HepG2 (cell line): ENCODE measurements around the gene RPAP3. TPM values are rescaled to one million over a fixed set of nuclear protein-coding genes. Genes with fewer than 3 reads are reported as not detected.
A peak's percentile ranks its signal among the peaks of the same experiment; 100 is the strongest.

ENCODE experiments used
- DR1 ChIP-seq: sonication (generic); formaldehyde crosslinking; IDR thresholded peaks from 2 replicates; pipeline ENCODE4 v1.8.0; 2021; ENCODE audit warnings: mild to moderate bottlenecking, missing genetic modification reagents, inconsistent platforms
- EHMT2 ChIP-seq: fragments of 200-600 bp; sonication (generic); IDR thresholded peaks from 2 replicates; pipeline ENCODE4 v1.7.0; 2017; ENCODE audit warnings: antibody characterized with exemption, low read depth, low read length, borderline replicate concordance
- FOXC1 ChIP-seq: sonication (generic); formaldehyde crosslinking; IDR thresholded peaks from 2 replicates; pipeline ENCODE4 v1.8.0; 2022; ENCODE audit warnings: mild to moderate bottlenecking, missing genetic modification reagents, borderline replicate concordance
- MBNL3 ChIP-seq: fragments of 250-450 bp; sonication (Bioruptor Pico); conservative IDR thresholded peaks from 2 replicates; pipeline ENCODE4 v1.8.0; 2022; ENCODE audit warnings: mild to moderate bottlenecking, inconsistent platforms
- NAIF1 ChIP-seq: sonication (generic); formaldehyde crosslinking; IDR thresholded peaks from 2 replicates; pipeline ENCODE4 v1.5.0; 2020; ENCODE audit warnings: mild to moderate bottlenecking, missing genetic modification reagents, borderline replicate concordance
- SP1 ChIP-seq, 2 experiments: fragments of 450-650 bp in 1 of 2; sonication (generic) in 1 of 2; formaldehyde crosslinking in 1 of 2; IDR thresholded peaks; 2 replicates each; pipeline versions ENCODE4 v1.4.0 to v1.6.1; 2016 to 2020; ENCODE audit warnings: missing genetic modification reagents in 1 of 2
- YEATS2 ChIP-seq: sonication (generic); formaldehyde crosslinking; IDR thresholded peaks from 2 replicates; pipeline ENCODE4 v1.4.0; 2020; ENCODE audit warnings: missing genetic modification reagents, borderline replicate concordance
- ZMAT3 ChIP-seq: sonication (generic); formaldehyde crosslinking; conservative IDR thresholded peaks from 2 replicates; pipeline ENCODE4 v1.7.0; 2021; ENCODE audit warnings: missing genetic modification reagents
- ZNF17 ChIP-seq: sonication (generic); formaldehyde crosslinking; IDR thresholded peaks from 2 replicates; pipeline ENCODE4 v1.5.0; 2020; ENCODE audit warnings: mild to moderate bottlenecking, missing genetic modification reagents
- ZNF296 ChIP-seq: sonication (generic); formaldehyde crosslinking; conservative IDR thresholded peaks from 2 replicates; pipeline ENCODE4 v1.5.0; 2020; ENCODE audit warnings: mild to moderate bottlenecking, missing genetic modification reagents
- ZNF589 ChIP-seq: sonication (generic); formaldehyde crosslinking; conservative IDR thresholded peaks from 2 replicates; pipeline ENCODE4 v1.8.0; 2022; ENCODE audit warnings: mild to moderate bottlenecking, moderate library complexity, missing genetic modification reagents
- ZNF839 ChIP-seq: sonication (generic); formaldehyde crosslinking; IDR thresholded peaks from 2 replicates; pipeline ENCODE4 v1.4.0; 2020; ENCODE audit warnings: missing genetic modification reagents, mild to moderate bottlenecking, borderline replicate concordance
- polyA plus RNA-seq, 8 experiments: library from polyadenylated mRNA; depleted of rRNA in 3 of 8; stranded (reverse) in 7 of 8; unstranded in 1 of 8; fragments of >200 nt; fragmentation: Illumina TruSeq in 4 of 8; extraction: Trizol in 4 of 8; gene quantifications; 2 replicates each; pipeline versions ENCODE4 v1.2.1 to v1.2.3, GENCODE V29; 2011 to 2016; ENCODE audit warnings: low read depth in 4 of 8, missing spikeins in 1 of 8, mixed read lengths in 1 of 8; ENCODE audit not compliant: insufficient read depth in 1 of 8
- total RNA-seq, 5 experiments: library from RNA; depleted of rRNA; stranded (reverse); fragments of >200 nt; fragmentation: Illumina TruSeq; extraction: Trizol; gene quantifications; 2 replicates each; pipeline ENCODE4 v1.2.3, GENCODE V29; 2016; ENCODE audit warnings: low read depth in 1 of 5
- TF ChIP-seq, protein P1 (sequence below), 2 experiments: sonication (generic) in 1 of 2; formaldehyde crosslinking in 1 of 2; IDR thresholded peaks; 2 replicates each; pipeline versions ENCODE4 v1.4.0 to v1.6.1; 2016 to 2020; ENCODE audit warnings: borderline replicate concordance in 1 of 2, low read depth in 1 of 2, mild to moderate bottlenecking in 1 of 2, missing genetic modification reagents in 1 of 2
- TF ChIP-seq, protein P2 (sequence below): sonication (generic); formaldehyde crosslinking; IDR thresholded peaks from 2 replicates; pipeline ENCODE4 v1.9.0; 2021; ENCODE audit warnings: missing genetic modification reagents, borderline replicate concordance
- TF ChIP-seq, protein P3 (sequence below): fragments of 450-650 bp; IDR thresholded peaks from 2 replicates; pipeline ENCODE4 v1.6.1; 2017
- TF ChIP-seq, protein P4 (sequence below): sonication (generic); formaldehyde crosslinking; IDR thresholded peaks from 2 replicates; pipeline ENCODE4 v1.4.0; 2020; ENCODE audit warnings: missing genetic modification reagents, borderline replicate concordance

RPAP3 gene
- total and polyA plus RNA-seq, 2 of the 13 experiments (the other 11 are each of a cell fraction or from before 2014, with no cell fraction given): 8.8 to 32.8 TPM

DNA sequence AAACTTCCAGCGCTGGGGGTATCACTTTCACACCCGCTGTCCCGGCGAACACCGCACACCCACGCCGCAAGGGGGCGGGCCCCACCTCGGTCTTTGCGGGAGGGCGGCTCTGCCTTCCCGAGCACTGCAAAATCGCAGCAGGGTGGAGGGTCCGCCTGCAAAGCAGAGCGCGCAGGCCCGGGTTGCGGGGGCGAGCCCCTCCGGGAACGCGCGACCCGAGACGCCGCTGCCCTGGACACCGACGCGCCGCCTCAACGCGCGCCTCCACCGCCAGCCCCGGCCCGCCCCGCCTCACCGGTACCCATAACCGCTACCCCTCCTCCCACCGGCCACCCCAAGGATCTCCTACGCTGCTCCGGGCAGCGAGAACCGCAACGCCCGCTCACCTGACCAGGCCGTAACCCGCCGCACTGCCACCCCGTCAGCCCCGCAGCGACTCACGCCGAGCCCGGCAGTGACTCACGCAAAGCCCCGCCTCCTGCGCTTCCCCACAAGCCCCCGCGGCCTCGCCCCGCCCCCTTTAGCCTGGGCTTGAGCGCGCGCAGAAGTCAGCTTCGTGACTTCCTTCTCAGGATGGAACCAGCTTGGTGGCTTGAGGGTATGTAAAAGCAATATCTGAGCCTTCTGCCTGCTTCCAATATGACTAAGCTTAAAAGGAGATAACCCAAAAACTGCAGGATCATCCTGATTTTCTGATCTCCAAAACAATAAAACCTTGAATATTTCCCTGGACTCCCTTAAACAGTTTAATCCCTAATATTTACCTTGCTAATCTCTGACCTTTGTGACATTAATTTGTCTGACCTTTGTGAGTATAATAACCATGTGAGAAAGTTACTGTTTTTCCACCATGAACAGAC is at the start of gene RPAP3 (continued):
- TF ChIP-seq, protein P1, sequence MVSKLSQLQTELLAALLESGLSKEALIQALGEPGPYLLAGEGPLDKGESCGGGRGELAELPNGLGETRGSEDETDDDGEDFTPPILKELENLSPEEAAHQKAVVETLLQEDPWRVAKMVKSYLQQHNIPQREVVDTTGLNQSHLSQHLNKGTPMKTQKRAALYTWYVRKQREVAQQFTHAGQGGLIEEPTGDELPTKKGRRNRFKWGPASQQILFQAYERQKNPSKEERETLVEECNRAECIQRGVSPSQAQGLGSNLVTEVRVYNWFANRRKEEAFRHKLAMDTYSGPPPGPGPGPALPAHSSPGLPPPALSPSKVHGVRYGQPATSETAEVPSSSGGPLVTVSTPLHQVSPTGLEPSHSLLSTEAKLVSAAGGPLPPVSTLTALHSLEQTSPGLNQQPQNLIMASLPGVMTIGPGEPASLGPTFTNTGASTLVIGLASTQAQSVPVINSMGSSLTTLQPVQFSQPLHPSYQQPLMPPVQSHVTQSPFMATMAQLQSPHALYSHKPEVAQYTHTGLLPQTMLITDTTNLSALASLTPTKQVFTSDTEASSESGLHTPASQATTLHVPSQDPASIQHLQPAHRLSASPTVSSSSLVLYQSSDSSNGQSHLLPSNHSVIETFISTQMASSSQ (IDR thresholded peaks at IDR 0.05; ENCODE audit: low read depth): no peak
- TF ChIP-seq, protein P1 (CRISPR knock-in tag; IDR thresholded peaks at IDR 0.05; ENCODE audit: borderline replicate concordance): peak; percentile 62; the same call in 1 of the 2 replicates
- TF ChIP-seq, protein P2, sequence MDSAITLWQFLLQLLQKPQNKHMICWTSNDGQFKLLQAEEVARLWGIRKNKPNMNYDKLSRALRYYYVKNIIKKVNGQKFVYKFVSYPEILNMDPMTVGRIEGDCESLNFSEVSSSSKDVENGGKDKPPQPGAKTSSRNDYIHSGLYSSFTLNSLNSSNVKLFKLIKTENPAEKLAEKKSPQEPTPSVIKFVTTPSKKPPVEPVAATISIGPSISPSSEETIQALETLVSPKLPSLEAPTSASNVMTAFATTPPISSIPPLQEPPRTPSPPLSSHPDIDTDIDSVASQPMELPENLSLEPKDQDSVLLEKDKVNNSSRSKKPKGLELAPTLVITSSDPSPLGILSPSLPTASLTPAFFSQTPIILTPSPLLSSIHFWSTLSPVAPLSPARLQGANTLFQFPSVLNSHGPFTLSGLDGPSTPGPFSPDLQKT (CRISPR knock-in tag): no peak
- TF ChIP-seq FOXC1 (CRISPR knock-in tag): peak; percentile 40; the same call in 1 of the 2 replicates
- no peak for TF ChIP-seq SP1 (IDR thresholded peaks at IDR 0.05)
- peak; percentile 82 for TF ChIP-seq SP1 (CRISPR knock-in tag; IDR thresholded peaks at IDR 0.05)
- TF ChIP-seq, protein P3, sequence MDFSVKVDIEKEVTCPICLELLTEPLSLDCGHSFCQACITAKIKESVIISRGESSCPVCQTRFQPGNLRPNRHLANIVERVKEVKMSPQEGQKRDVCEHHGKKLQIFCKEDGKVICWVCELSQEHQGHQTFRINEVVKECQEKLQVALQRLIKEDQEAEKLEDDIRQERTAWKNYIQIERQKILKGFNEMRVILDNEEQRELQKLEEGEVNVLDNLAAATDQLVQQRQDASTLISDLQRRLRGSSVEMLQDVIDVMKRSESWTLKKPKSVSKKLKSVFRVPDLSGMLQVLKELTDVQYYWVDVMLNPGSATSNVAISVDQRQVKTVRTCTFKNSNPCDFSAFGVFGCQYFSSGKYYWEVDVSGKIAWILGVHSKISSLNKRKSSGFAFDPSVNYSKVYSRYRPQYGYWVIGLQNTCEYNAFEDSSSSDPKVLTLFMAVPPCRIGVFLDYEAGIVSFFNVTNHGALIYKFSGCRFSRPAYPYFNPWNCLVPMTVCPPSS: no peak
- TF ChIP-seq, protein P4, sequence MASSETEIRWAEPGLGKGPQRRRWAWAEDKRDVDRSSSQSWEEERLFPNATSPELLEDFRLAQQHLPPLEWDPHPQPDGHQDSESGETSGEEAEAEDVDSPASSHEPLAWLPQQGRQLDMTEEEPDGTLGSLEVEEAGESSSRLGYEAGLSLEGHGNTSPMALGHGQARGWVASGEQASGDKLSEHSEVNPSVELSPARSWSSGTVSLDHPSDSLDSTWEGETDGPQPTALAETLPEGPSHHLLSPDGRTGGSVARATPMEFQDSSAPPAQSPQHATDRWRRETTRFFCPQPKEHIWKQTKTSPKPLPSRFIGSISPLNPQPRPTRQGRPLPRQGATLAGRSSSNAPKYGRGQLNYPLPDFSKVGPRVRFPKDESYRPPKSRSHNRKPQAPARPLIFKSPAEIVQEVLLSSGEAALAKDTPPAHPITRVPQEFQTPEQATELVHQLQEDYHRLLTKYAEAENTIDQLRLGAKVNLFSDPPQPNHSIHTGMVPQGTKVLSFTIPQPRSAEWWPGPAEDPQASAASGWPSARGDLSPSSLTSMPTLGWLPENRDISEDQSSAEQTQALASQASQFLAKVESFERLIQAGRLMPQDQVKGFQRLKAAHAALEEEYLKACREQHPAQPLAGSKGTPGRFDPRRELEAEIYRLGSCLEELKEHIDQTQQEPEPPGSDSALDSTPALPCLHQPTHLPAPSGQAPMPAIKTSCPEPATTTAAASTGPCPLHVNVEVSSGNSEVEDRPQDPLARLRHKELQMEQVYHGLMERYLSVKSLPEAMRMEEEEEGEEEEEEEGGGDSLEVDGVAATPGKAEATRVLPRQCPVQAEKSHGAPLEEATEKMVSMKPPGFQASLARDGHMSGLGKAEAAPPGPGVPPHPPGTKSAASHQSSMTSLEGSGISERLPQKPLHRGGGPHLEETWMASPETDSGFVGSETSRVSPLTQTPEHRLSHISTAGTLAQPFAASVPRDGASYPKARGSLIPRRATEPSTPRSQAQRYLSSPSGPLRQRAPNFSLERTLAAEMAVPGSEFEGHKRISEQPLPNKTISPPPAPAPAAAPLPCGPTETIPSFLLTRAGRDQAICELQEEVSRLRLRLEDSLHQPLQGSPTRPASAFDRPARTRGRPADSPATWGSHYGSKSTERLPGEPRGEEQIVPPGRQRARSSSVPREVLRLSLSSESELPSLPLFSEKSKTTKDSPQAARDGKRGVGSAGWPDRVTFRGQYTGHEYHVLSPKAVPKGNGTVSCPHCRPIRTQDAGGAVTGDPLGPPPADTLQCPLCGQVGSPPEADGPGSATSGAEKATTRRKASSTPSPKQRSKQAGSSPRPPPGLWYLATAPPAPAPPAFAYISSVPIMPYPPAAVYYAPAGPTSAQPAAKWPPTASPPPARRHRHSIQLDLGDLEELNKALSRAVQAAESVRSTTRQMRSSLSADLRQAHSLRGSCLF (CRISPR knock-in tag): no peak
- TF ChIP-seq ZNF296 (CRISPR knock-in tag): no peak
- TF ChIP-seq ZMAT3 (CRISPR knock-in tag): no peak
- no peak for TF ChIP-seq ZNF17 (CRISPR knock-in tag)
- no peak for TF ChIP-seq MBNL3 (CRISPR knock-in tag)
- peak; percentile 88 for TF ChIP-seq YEATS2 (CRISPR knock-in tag)
- no peak for TF ChIP-seq ZNF839
- TF ChIP-seq ZNF589 (CRISPR knock-in tag): no peak
- no peak for TF ChIP-seq EHMT2
- TF ChIP-seq NAIF1 (CRISPR knock-in tag): no peak
- 0 out of 2 replicates have a peak, but pooled peaks have one; percentile 27 for TF ChIP-seq DR1 (CRISPR knock-in tag)
